Measurements from ENCODE around the gene IDH3A. TPM values are rescaled to one million over a fixed set of nuclear protein-coding genes. Genes with fewer than 3 reads are reported as not detected.

IDH3A gene
- total RNA-seq, 1 experiment from 2014 or later: 40.2 TPM

- Histone ChIP-seq H2BK5ac (ENCODE audit: insufficient read length, low read length) (no peak overlapping the region), H3K9ac (ENCODE audit: extremely low read depth, insufficient read length, low read length) (no peak overlapping the region), H3K27ac (ENCODE audit: insufficient read length, low read depth, low read length) (no peak overlapping the region), H3K4me1 (ENCODE audit: insufficient read depth, low read length) (no peaks in the 10 kb centered on the region), H2AFZ (ENCODE audit: low read length) (no peak overlapping the region), H3K56ac (ENCODE audit: insufficient read length, low read depth, low read length) (no peak overlapping the region), H2AK5ac (ENCODE audit: insufficient read length, low read length) (no peak overlapping the region), H3K23me2 (ENCODE audit: insufficient read length, low read depth, low read length, poor library complexity, severe bottlenecking) (no peaks in the 10 kb centered on the region), H3K23ac (ENCODE audit: insufficient read length, low read depth, low read length) (no peak overlapping the region), H2BK12ac (ENCODE audit: insufficient read length, low read depth, low read length) (no peak overlapping the region), H3K27me3 (ENCODE audit: insufficient read depth, low read length) (no peaks in the 10 kb centered on the region), H4K91ac (ENCODE audit: insufficient read length, low read depth, low read length) (no peak overlapping the region), H2BK20ac (ENCODE audit: low read depth, low read length, poor library complexity, severe bottlenecking) (no peak overlapping the region), H3K79me1 (ENCODE audit: insufficient read depth, low read depth, low read length, poor library complexity, severe bottlenecking) (no peaks in the 10 kb centered on the region), H3K4ac (ENCODE audit: low read depth, low read length) (no peak overlapping the region), H3K4me2 (ENCODE audit: insufficient read depth, insufficient read length, low read length) (no peak overlapping the region), H2BK15ac (ENCODE audit: low read depth, low read length) (no peak overlapping the region), H3K18ac (ENCODE audit: insufficient read length, low read depth, low read length) (no peak overlapping the region), H2BK120ac (ENCODE audit: low read depth, low read length, poor library complexity, severe bottlenecking) (no peak overlapping the region), H4K8ac (replicated peaks; ENCODE audit: insufficient read length, low read depth, low read length) (no peak overlapping the region), H3K79me2 (ENCODE audit: insufficient read depth, low read length) (no peaks in the 10 kb centered on the region), H4K5ac (ENCODE audit: insufficient read length, low read depth, low read length) (no peak overlapping the region), H3K14ac (ENCODE audit: insufficient read depth, low read length) (no peak overlapping the region), H3K9me3 (ENCODE audit: control insufficient read depth, low read depth, low read length) (no peaks in the 10 kb centered on the region), H4K20me1 (ENCODE audit: control insufficient read depth, insufficient read depth, insufficient read length) (no peaks in the 10 kb centered on the region), H3T11ph (ENCODE audit: low read length) (no peak overlapping the region)
- H3K4me1 Mint-ChIP-seq: no peaks in the 10 kb centered on the region
- no peaks in the 10 kb centered on the region for H3K9me3 Mint-ChIP-seq
- no peak overlapping the region; a peak in 1 of 7 replicates for H3K27ac Mint-ChIP-seq
- no peak overlapping the region for H3K4me3 Mint-ChIP-seq
- H3K36me3 Mint-ChIP-seq (ENCODE audit: insufficient read depth in 1 of 3, low read depth in 3 of 3): peaks cover 17 to 60% (median 19%) of the 10 kb centered on the region in 3 experiments
- WGBS (ENCODE audit: extremely low coverage, insufficient read length, low lambda C conversion rate): no CpG with 5 or more reads among the region's 17 CpGs
- DNase-seq: no peak
- H3K27me3 Mint-ChIP-seq (ENCODE audit: low read depth): no peaks in the 10 kb centered on the region
- no peak for TF ChIP-seq CTCF (conservative IDR thresholded peaks at IDR 0.05)
Measured at GRCh38 chr15:78170848-78171773, 21.9 kb downstream of the IDH3A start.
